SK-N-SH treated with all-trans-retinoic acid at 6 μM for 48 hours (cell line): Measurements from ENCODE around the gene GPATCH2L.

Experiments used
- ARNTL ChIP-seq: fragments of 450-650 bp; formaldehyde crosslinking; IDR thresholded peaks from 2 replicates; pipeline ENCODE4 v1.5.0; 2020; ENCODE audit warnings: low read depth, mild to moderate bottlenecking, moderate library complexity, borderline replicate concordance
- CSDC2 ChIP-seq: fragments of 250-450 bp; sonication (Bioruptor Pico); IDR thresholded peaks from 2 replicates; pipeline ENCODE4 v1.5.0; 2020; ENCODE audit warnings: mild to moderate bottlenecking, moderate library complexity
- GLIS3 ChIP-seq: fragments of 250-450 bp; sonication (Bioruptor Pico); IDR thresholded peaks from 2 replicates; pipeline ENCODE4 v1.5.0; 2020; ENCODE audit warnings: mild to moderate bottlenecking, moderate library complexity
- ISL1 ChIP-seq: fragments of 250-450 bp; sonication (Bioruptor Pico); IDR thresholded peaks from 2 replicates; pipeline ENCODE4 v2.1.2; 2022; ENCODE audit warnings: mild to moderate bottlenecking, moderate library complexity
- PPARA ChIP-seq: fragments of 250-450 bp; sonication (Bioruptor Pico); IDR thresholded peaks from 2 replicates; pipeline ENCODE4 v1.5.0; 2020; ENCODE audit warnings: mild to moderate bottlenecking, borderline replicate concordance
- RARB ChIP-seq: fragments of 250-450 bp; sonication (Bioruptor Pico); IDR thresholded peaks from 2 replicates; pipeline ENCODE4 v1.8.0; 2021; ENCODE audit warnings: mild to moderate bottlenecking, moderate library complexity
- TCF4 ChIP-seq: fragments of 250-450 bp; sonication (Bioruptor Pico); IDR thresholded peaks from 2 replicates; pipeline ENCODE4 v1.8.0; 2021; ENCODE audit warnings: mild to moderate bottlenecking, moderate library complexity, borderline replicate concordance
- ZFP3 ChIP-seq: fragments of 250-450 bp; sonication (Bioruptor Pico); IDR thresholded peaks from 2 replicates; pipeline ENCODE4 v1.5.0; 2020; ENCODE audit warnings: mild to moderate bottlenecking, moderate library complexity
- ZFP30 ChIP-seq: fragments of 450-650 bp; formaldehyde crosslinking; IDR thresholded peaks from 2 replicates; pipeline ENCODE4 v1.5.0; 2022; ENCODE audit warnings: mild to moderate bottlenecking, moderate library complexity
- TF ChIP-seq, protein P1 (sequence below): fragments of 250-450 bp; sonication (Bioruptor Pico); IDR thresholded peaks from 2 replicates; pipeline ENCODE4 v1.8.0; 2020; ENCODE audit warnings: mild to moderate bottlenecking, moderate library complexity, borderline replicate concordance

DNA sequence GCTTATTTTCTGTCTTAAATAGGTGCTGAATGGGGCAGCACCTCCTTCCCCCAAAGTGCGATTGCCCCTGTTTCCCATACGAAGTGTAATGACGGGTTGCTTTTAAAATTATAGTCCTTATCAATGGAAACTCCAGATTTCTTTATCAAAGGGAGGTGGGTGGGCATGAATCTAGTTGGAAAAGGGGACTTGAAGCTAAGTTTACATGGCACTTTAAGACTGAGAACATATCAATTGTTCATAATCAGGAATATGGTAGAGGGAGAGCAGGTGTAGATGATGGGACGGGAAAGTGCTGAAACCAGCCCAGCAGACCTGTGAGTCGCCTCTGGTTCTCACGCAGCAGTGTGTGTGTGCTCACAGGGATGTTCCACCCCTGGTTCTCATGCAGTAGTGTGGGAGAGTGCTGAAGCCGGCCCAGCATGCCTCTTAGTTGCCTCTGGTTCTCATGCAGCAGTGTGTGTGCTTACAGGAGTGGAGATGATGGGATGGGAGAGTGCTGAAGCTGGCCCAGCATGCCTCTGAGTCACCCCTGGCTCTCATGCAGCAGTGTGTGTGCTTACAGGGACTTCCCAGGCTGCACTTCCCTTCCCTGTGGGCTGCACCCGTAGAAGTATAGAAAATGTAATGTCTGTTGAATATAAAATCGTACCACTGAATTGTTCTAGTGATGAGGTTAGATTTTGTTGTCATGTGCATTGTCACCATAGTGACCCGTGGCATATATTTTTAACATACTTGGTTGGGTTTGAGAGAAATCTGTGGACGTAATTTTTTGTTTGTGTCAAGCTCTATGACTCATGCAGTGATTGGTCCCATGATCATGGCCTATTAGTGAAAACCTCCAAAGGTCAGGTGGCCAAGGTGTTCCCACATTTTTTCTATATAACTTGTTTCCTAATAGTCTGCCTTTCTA, 51.6 kb downstream of the GPATCH2L start:
- no peak for TF ChIP-seq ISL1
- TF ChIP-seq CSDC2 (CRISPR knock-in tag), result no peak
- TF ChIP-seq TCF4 (CRISPR knock-in tag), result no peak
- no peak for TF ChIP-seq ZFP30 (CRISPR knock-in tag)
- TF ChIP-seq RARB (CRISPR knock-in tag), result no peak
- TF ChIP-seq, protein P1, sequence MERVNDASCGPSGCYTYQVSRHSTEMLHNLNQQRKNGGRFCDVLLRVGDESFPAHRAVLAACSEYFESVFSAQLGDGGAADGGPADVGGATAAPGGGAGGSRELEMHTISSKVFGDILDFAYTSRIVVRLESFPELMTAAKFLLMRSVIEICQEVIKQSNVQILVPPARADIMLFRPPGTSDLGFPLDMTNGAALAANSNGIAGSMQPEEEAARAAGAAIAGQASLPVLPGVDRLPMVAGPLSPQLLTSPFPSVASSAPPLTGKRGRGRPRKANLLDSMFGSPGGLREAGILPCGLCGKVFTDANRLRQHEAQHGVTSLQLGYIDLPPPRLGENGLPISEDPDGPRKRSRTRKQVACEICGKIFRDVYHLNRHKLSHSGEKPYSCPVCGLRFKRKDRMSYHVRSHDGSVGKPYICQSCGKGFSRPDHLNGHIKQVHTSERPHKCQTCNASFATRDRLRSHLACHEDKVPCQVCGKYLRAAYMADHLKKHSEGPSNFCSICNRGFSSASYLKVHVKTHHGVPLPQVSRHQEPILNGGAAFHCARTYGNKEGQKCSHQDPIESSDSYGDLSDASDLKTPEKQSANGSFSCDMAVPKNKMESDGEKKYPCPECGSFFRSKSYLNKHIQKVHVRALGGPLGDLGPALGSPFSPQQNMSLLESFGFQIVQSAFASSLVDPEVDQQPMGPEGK (CRISPR knock-in tag), result no peak
- no peak for TF ChIP-seq PPARA
- TF ChIP-seq ZFP3, result no peak
- TF ChIP-seq ARNTL (CRISPR knock-in tag), result no peak
- TF ChIP-seq GLIS3 (CRISPR knock-in tag), result no peak
